Upper lobe of right lung (tissue), 1 donor: ENCODE measurements around the gene CRYL1. TPM values are rescaled to one million over a fixed set of nuclear protein-coding genes. Genes with fewer than 3 reads are reported as not detected.

ENCODE experiments used
- ATAC-seq: fragments of 200-7000 bp; cut with Tn5 transposase; one replicate; pipeline ENCODE4 v1.9.1; 2020; ENCODE audit warnings: mild to moderate bottlenecking, moderate library complexity
- DNase-seq: peaks from one replicate; pipeline ENCODE4 v3.0.0-alpha.2; 2020
- H3K27ac ChIP-seq: fragments of 200-600 bp; one replicate; pipeline ENCODE4 v1.8.0; 2022
- H3K27me3 ChIP-seq: fragments of 200-600 bp; one replicate; pipeline ENCODE4 v1.8.0; 2022; ENCODE audit warnings: mild to moderate bottlenecking
- H3K36me3 ChIP-seq: fragments of 200-600 bp; one replicate; pipeline ENCODE4 v1.8.0; 2022
- H3K4me1 ChIP-seq: fragments of 200-600 bp; one replicate; pipeline ENCODE4 v1.8.0; 2022
- H3K4me3 ChIP-seq: fragments of 200-600 bp; one replicate; pipeline ENCODE4 v1.8.0; 2022; ENCODE audit warnings: mild to moderate bottlenecking
- H3K9me3 ChIP-seq: fragments of 200-600 bp; one replicate; pipeline ENCODE4 v1.8.0; 2022
- intact Hi-C: fragments of 100-400 bp; cut with DNase I; formaldehyde crosslinking; loops from one replicate; pipeline ENCODE4 v1.11.0; 2022
- total RNA-seq: library from RNA; stranded (reverse); fragmentation: NEBNext Ultra II Directional; extraction: Animal tissue kit (Norgen Biotek cat#: 25700); gene quantifications from one replicate; pipeline ENCODE4 v1.2.1, GENCODE V29; 2021
- TF ChIP-seq, protein P1 (sequence below): fragments of 200-600 bp; IDR thresholded peaks from one replicate; pipeline ENCODE4 v1.8.0; 2022; ENCODE audit warnings: antibody characterized with exemption
- donor health status: DM: no; HTN: yes; CAD: no; lungs with severe emphysema.

Gene CRYL1
- total RNA-seq, 1 donor from 2014 or later, result 28.5 TPM

DNA sequence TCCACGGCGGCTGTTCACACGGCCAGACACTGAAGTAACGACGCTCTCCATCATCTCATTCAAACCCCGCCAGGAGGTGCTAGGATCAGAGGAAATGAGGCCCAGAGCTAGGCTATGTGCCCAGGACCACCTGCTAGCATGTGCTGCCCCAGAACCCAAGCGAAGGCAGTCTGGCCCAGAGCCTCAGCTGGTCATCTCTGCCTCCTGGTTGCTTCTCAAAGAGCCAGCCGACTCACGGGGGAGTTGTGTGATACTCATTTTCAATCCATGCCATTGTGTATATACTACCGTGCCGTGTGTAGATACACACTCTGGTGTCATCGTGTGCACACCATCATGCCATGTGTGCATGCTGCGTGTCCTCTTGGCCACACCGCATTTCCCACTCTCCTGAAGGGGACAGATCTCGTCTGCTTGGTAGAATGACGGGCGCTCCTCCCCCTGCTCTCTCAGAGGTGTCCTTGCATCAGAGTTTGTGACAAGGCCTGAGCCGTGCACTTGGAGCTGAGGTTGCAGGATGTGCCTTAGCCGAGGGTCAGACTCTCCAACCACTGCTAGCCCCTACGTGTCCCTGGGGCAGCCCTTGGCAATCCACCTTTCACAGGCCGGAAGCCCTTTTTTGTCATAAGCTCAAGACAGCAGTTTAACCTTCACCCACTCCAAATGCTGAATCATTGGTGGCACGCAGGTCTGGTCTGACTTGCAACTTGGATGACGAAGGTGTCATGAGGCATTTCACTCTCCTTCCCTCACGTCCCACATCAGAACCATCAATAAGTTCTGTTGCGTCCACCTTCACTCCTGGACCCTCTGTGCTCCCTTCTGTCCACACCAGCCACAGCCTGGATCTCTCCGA lies 130.4 kb downstream of the CRYL1 start:
- intact Hi-C loops, result no loop called here
- ATAC-seq, result no peak

DNA sequence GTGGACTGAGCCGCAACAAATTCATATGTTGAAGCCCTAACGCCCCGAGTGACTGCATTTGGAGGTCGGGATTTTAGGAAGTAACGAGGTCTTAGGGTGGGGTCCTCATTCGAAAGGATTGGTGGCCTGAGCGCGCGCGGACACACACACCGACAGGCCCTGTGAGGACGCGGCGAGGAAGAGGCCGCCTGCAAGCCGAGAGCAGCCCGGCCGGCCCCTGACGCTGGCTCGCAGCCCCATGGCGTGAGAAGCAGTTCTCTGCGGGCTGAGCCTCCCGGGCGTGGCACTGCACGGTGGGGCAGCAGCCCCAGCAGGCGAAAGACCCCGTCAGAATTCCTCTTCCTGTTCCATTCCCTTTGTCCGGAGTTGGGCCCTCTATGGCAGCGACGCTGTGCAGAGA lies 131.2 kb downstream of the CRYL1 start:
- no peak for ATAC-seq
- Histone ChIP-seq H3K36me3 (no peaks in the 10 kb centered on the region), H3K4me3 (no peak overlapping the region), H3K4me1 (no peaks in the 10 kb centered on the region), H3K27me3 (no peaks in the 10 kb centered on the region), H3K27ac (no peak overlapping the region), H3K9me3 (no peaks in the 10 kb centered on the region)
- TF ChIP-seq, protein P1, sequence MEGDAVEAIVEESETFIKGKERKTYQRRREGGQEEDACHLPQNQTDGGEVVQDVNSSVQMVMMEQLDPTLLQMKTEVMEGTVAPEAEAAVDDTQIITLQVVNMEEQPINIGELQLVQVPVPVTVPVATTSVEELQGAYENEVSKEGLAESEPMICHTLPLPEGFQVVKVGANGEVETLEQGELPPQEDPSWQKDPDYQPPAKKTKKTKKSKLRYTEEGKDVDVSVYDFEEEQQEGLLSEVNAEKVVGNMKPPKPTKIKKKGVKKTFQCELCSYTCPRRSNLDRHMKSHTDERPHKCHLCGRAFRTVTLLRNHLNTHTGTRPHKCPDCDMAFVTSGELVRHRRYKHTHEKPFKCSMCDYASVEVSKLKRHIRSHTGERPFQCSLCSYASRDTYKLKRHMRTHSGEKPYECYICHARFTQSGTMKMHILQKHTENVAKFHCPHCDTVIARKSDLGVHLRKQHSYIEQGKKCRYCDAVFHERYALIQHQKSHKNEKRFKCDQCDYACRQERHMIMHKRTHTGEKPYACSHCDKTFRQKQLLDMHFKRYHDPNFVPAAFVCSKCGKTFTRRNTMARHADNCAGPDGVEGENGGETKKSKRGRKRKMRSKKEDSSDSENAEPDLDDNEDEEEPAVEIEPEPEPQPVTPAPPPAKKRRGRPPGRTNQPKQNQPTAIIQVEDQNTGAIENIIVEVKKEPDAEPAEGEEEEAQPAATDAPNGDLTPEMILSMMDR, result no peak
- no peak for DNase-seq
- intact Hi-C loops, result no loop called here

More for the DNA sequence above, 130.4 kb downstream of the CRYL1 start:
- no peaks in the 10 kb centered on the region for H3K9me3 ChIP-seq
- no peaks in the 10 kb centered on the region for H3K27me3 ChIP-seq
- no peak for DNase-seq
- H3K27ac ChIP-seq, result no peak overlapping the region
- no peaks in the 10 kb centered on the region for H3K36me3 ChIP-seq
- TF ChIP-seq, protein P1, result no peak
- H3K4me1 ChIP-seq, result no peaks in the 10 kb centered on the region
- H3K4me3 ChIP-seq, result no peak overlapping the region

DNA sequence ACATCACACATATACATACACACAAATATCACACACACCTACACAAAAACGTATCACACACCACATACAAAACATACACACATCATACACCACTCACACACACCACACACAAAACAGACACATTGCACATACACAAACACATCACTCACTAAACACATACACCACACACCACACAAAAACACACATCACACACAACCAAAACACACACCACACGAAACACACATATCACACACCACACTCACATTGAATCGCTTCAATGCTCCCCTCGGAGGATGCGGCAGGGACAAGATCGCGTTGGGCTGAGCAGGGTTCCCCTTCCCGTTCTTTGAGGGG lies 131.5 kb downstream of the CRYL1 start:
- Histone ChIP-seq H3K4me3 (no peak overlapping the region), H3K9me3 (no peaks in the 10 kb centered on the region), H3K4me1 (no peaks in the 10 kb centered on the region), H3K27ac (no peak overlapping the region), H3K27me3 (no peaks in the 10 kb centered on the region), H3K36me3 (no peaks in the 10 kb centered on the region)
- no peak for ATAC-seq
- DNase-seq, result no peak
- TF ChIP-seq, protein P1, result no peak
- intact Hi-C loops, result no loop called here

DNA sequence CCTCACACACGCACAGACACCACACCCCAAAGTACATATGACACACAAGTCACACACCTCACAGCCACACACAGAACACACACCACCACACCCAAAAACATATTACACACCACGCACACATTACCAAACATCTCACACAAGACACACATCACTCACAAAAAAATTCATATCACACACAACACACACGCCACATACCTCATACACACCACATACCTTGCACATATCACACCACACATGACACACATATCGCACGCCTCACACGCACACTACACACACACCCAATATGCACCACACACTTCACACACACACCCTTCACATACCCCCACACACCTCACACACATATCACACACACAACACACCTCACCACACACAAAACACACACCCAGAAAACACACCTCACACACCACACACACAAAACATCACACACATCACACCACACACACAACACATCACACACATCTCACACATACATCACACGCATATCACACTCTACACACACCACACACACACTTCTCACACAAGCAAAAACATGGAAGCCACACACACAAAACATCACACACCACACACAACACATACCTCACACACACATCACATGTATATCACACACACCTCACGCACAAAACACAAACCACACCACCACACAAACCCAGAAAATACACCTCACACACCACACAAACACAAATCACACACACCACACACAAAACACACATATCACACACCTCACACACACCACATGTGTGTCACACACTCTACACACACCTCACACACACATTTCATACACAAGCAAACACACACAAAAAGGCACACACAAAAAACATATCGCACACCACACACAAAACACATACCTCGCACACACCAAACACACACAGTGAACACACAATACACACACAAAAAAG lies 132.1 kb downstream of the CRYL1 start:
- Histone ChIP-seq H3K27me3 (no peaks in the 10 kb centered on the region), H3K36me3 (no peaks in the 10 kb centered on the region), H3K27ac (no peak overlapping the region), H3K4me3 (no peak overlapping the region), H3K4me1 (no peaks in the 10 kb centered on the region), H3K9me3 (no peaks in the 10 kb centered on the region)
- DNase-seq, result no peak
- no peak for ATAC-seq
- TF ChIP-seq, protein P1, result no peak
- intact Hi-C loops, result no loop called here

DNA sequence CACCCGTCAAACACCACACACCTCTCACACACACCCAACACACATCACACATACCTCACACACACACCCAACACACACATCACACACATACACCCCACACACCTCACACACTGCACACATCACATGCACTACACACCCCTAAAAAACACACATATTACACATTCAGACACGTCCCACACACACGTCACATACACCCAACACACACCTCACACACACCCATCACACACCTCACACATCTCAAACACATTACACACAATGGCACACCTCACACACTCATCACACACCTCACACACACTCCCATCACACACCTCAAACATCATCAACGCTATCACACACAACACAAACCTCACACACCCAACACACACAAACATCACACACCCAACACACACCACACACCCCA lies 133.1 kb downstream of the CRYL1 start:
- H3K4me3 ChIP-seq, result no peak overlapping the region
- H3K36me3 ChIP-seq, result no peaks in the 10 kb centered on the region
- intact Hi-C loops, result no loop called here
- H3K4me1 ChIP-seq, result peaks cover 7% of the 10 kb centered on the region
- H3K27me3 ChIP-seq, result no peaks in the 10 kb centered on the region
- H3K27ac ChIP-seq, result no peak overlapping the region
- no peak for ATAC-seq
- TF ChIP-seq, protein P1, result no peak
- no peak for DNase-seq
- H3K9me3 ChIP-seq, result no peaks in the 10 kb centered on the region
